OCI-LY1 (cell line): Measurements from ENCODE around the gene MXRA5.
"Not testable (repeated sequence)": the region's sequence is repeated elsewhere in the genome, so short reads cannot be mapped to it uniquely, and the experiment has no call there.

Experiments used
- CTCF ChIP-seq: fragments of 200-600 bp; sonication (generic), shearing (Covaris generic); IDR thresholded peaks from 2 replicates; pipeline ENCODE4 v1.5.1; 2017; ENCODE audit warnings: mild to moderate bottlenecking, antibody characterized with exemption, low read length, moderate library complexity, mixed read lengths
- EZH2 ChIP-seq: fragments of 200-600 bp; sonication (generic), shearing (Covaris generic); IDR thresholded peaks from 2 replicates; pipeline ENCODE4 v1.8.0; 2017; ENCODE audit warnings: borderline replicate concordance, mixed run types, mild to moderate bottlenecking, antibody characterized with exemption, low read length, moderate library complexity, mixed read lengths

GRCh38 chrX:3273668-3274067 lies 72.8 kb downstream of the MXRA5 start:
- TF ChIP-seq EZH2, CTCF: not testable (repeated sequence)
